ENCODE results near the gene BARX2. TPM values are rescaled to one million over a fixed set of nuclear protein-coding genes. Genes with fewer than 3 reads are reported as not detected.

BARX2 gene
- total and polyA plus RNA-seq, 2 donors (not counting 1 experiment from before 2014, with no cell fraction given) = not detected

GRCh38 chr11:129395883-129396282, 20.2 kb downstream of the BARX2 start:
- H4K20me1 ChIP-seq (ENCODE audit: control insufficient read depth, insufficient read depth, low read length, poor library complexity, severe bottlenecking) = no peaks in the 10 kb centered on the region
- no peak overlapping the region for H3K27ac ChIP-seq (ENCODE audit: low read length in 2 of 2)
- H3K9me3 ChIP-seq (ENCODE audit: control extremely low read depth in 1 of 3, control insufficient read depth in 2 of 3, insufficient read depth in 1 of 3, low read length in 2 of 3) = peaks cover 0 to 6% (median 0%) of the 10 kb centered on the region in 3 donors
- no peak overlapping the region for H3K27ac Mint-ChIP-seq
- intact Hi-C loops (cut with micrococcal nuclease) = no loop called here
- H2AFZ ChIP-seq (ENCODE audit: insufficient read depth, low read depth, low read length, poor library complexity, severe bottlenecking) = no peak overlapping the region
- ChIA-PET CTCF (no interaction called here), POLR2A (no interaction called here)
- H3K9me3 Mint-ChIP-seq (ENCODE audit: insufficient read depth) = no peaks in the 10 kb centered on the region
- H3K4me3 Mint-ChIP-seq = no peak overlapping the region
- H3K36me3 ChIP-seq (replicated peaks in 1 of 2; ENCODE audit: control extremely low read depth in 1 of 2, control insufficient read depth in 1 of 2, extremely low read depth in 1 of 2, insufficient read depth in 2 of 2, low read length in 1 of 2) = no peaks in the 10 kb centered on the region
- peaks cover 0 to 3% (median 1%) of the 10 kb centered on the region in 4 experiments for H3K27me3 ChIP-seq (replicated peaks in 1 of 4; ENCODE audit: control extremely low read depth in 1 of 4, control insufficient read depth in 3 of 4, insufficient read depth in 4 of 4, low read length in 3 of 4)
- peaks cover 11% of the 10 kb centered on the region for H3K27me3 Mint-ChIP-seq
- no peak for ATAC-seq (ENCODE audit: low read depth)
- no peak for DNase-seq
- no peaks in the 10 kb centered on the region for H3K79me2 ChIP-seq (ENCODE audit: control insufficient read depth, insufficient read depth, low read length)
- no peak for TF ChIP-seq CTCF (IDR thresholded peaks at IDR 0.05)
- no peak for TF ChIP-seq EZH2 (IDR thresholded peaks at IDR 0.05; ENCODE audit: borderline replicate concordance, insufficient read depth, low read depth, low read length, poor library complexity, severe bottlenecking)
- H3K4me2 ChIP-seq (replicated peaks; ENCODE audit: low read depth, low read length, poor library complexity, severe bottlenecking) = no peak overlapping the region
- WGBS (ENCODE audit: insufficient coverage) = 73% methylated on average over 2 of the region's 7 CpGs
- H3K4me1 Mint-ChIP-seq = no peaks in the 10 kb centered on the region
- no peak overlapping the region for H3K4me3 ChIP-seq (ENCODE audit: control extremely low read depth in 1 of 5, extremely low read depth in 1 of 5, insufficient read depth in 1 of 5, low read depth in 2 of 5, low read length in 4 of 5)
- H3K4me1 ChIP-seq (ENCODE audit: control insufficient read depth in 2 of 2, insufficient read depth in 2 of 2, low read length in 2 of 2) = no peaks in the 10 kb centered on the region
- H3K9ac ChIP-seq (ENCODE audit: low read length) = no peak overlapping the region

GRCh38 chr11:129396454-129396853, 20.8 kb downstream of the BARX2 start:
- Histone ChIP-seq H3K9me3 (ENCODE audit: control extremely low read depth in 1 of 3, control insufficient read depth in 2 of 3, insufficient read depth in 1 of 3, low read length in 2 of 3) (peaks cover 0 to 6% (median 0%) of the 10 kb centered on the region in 3 donors), H3K36me3 (replicated peaks in 1 of 2; ENCODE audit: control extremely low read depth in 1 of 2, control insufficient read depth in 1 of 2, extremely low read depth in 1 of 2, insufficient read depth in 2 of 2, low read length in 1 of 2) (no peaks in the 10 kb centered on the region), H3K79me2 (ENCODE audit: control insufficient read depth, insufficient read depth, low read length) (no peaks in the 10 kb centered on the region), H3K27ac (ENCODE audit: low read length in 2 of 2) (no peak overlapping the region), H4K20me1 (ENCODE audit: control insufficient read depth, insufficient read depth, low read length, poor library complexity, severe bottlenecking) (no peaks in the 10 kb centered on the region), H3K4me1 (ENCODE audit: control insufficient read depth in 2 of 2, insufficient read depth in 2 of 2, low read length in 2 of 2) (no peaks in the 10 kb centered on the region), H3K4me2 (replicated peaks; ENCODE audit: low read depth, low read length, poor library complexity, severe bottlenecking) (no peak overlapping the region), H3K9ac (ENCODE audit: low read length) (no peak overlapping the region), H3K4me3 (ENCODE audit: control extremely low read depth in 1 of 5, extremely low read depth in 1 of 5, insufficient read depth in 1 of 5, low read depth in 2 of 5, low read length in 4 of 5) (no peak overlapping the region), H3K27me3 (replicated peaks in 1 of 4; ENCODE audit: control extremely low read depth in 1 of 4, control insufficient read depth in 3 of 4, insufficient read depth in 4 of 4, low read length in 3 of 4) (peaks cover 0 to 3% (median 1%) of the 10 kb centered on the region in 4 experiments), H2AFZ (ENCODE audit: insufficient read depth, low read depth, low read length, poor library complexity, severe bottlenecking) (no peak overlapping the region)
- CTCF ChIA-PET = no interaction called here
- TF ChIP-seq CTCF (IDR thresholded peaks at IDR 0.05) (no peak), EZH2 (IDR thresholded peaks at IDR 0.05; ENCODE audit: borderline replicate concordance, insufficient read depth, low read depth, low read length, poor library complexity, severe bottlenecking) (no peak)
- Mint-ChIP-seq H3K4me1 (no peaks in the 10 kb centered on the region), H3K27me3 (peaks cover 11% of the 10 kb centered on the region), H3K9me3 (ENCODE audit: insufficient read depth) (no peaks in the 10 kb centered on the region), H3K4me3 (no peak overlapping the region), H3K27ac (no peak overlapping the region)
- no peak for DNase-seq
- intact Hi-C loops (cut with micrococcal nuclease) = no loop called here
- no peak for ATAC-seq (ENCODE audit: low read depth)
- WGBS (ENCODE audit: insufficient coverage) = no CpG with 5 or more reads among the region's 3 CpGs
- POLR2A ChIA-PET = no interaction called here
